Loucy (cell line): ENCODE results near the gene GDF2.

Source experiments
- H2AFZ ChIP-seq: fragments of 200-600 bp; sonication (generic); 2 replicates; pipeline ENCODE4 v1.6.0; 2016; ENCODE audit warnings: antibody characterized with exemption, mild to moderate bottlenecking, low read length, moderate library complexity
- H3F3A ChIP-seq: fragments of 200-600 bp; 2 replicates; pipeline ENCODE4 v1.6.0; 2016; ENCODE audit warnings: antibody characterized with exemption, low read depth, mild to moderate bottlenecking
- H3K27me3 ChIP-seq: fragments of 200-600 bp; sonication (generic); 2 replicates; pipeline ENCODE4 v1.6.1; 2014; ENCODE audit warnings: low read length, mild to moderate bottlenecking; ENCODE audit not compliant: insufficient read depth, poor library complexity, severe bottlenecking
- H3K36me3 ChIP-seq: fragments of 200-600 bp; sonication (generic); 2 replicates; pipeline ENCODE4 v1.6.1; 2016; ENCODE audit warnings: low read length; ENCODE audit not compliant: insufficient read depth
- H3K4me1 ChIP-seq: fragments of 200-600 bp; sonication (generic); 2 replicates; pipeline ENCODE4 v1.5.1; 2014; ENCODE audit warnings: low read length, mild to moderate bottlenecking; ENCODE audit not compliant: insufficient read depth, poor library complexity, severe bottlenecking
- H3K4me2 ChIP-seq: fragments of 200-600 bp; sonication (generic); 2 replicates; pipeline ENCODE4 v1.6.0; 2014; ENCODE audit warnings: antibody characterized with exemption, low read length, low read depth, mild to moderate bottlenecking; ENCODE audit not compliant: poor library complexity, severe bottlenecking
- H3K4me3 ChIP-seq: fragments of 200-600 bp; sonication (generic); 2 replicates; pipeline ENCODE4 v1.5.1; 2014; ENCODE audit warnings: low read length, mild to moderate bottlenecking, mixed read lengths; ENCODE audit not compliant: poor library complexity, severe bottlenecking
- H3K79me2 ChIP-seq: fragments of 200-600 bp; sonication (generic); 2 replicates; pipeline ENCODE4 v1.6.1; 2014; ENCODE audit warnings: low read length; ENCODE audit not compliant: insufficient read depth
- H3K9ac ChIP-seq: fragments of 200-600 bp; sonication (generic); 2 replicates; pipeline ENCODE4 v1.6.0; 2014; ENCODE audit warnings: mild to moderate bottlenecking, low read depth, low read length, moderate library complexity; ENCODE audit not compliant: poor library complexity, severe bottlenecking
- H3K9me2 ChIP-seq: fragments of 200-600 bp; sonication (generic); replicated peaks from 2 replicates; pipeline ENCODE4 v1.6.1; 2016; ENCODE audit warnings: low read depth, low read length, mixed read lengths
- H3K9me3 ChIP-seq: fragments of 200-600 bp; sonication (generic); 2 replicates; pipeline ENCODE4 v1.6.1; 2014; ENCODE audit warnings: mild to moderate bottlenecking, antibody characterized with exemption, low read length, low read depth; ENCODE audit not compliant: insufficient read depth
- H4K20me1 ChIP-seq: fragments of 200-600 bp; sonication (generic); 2 replicates; pipeline ENCODE4 v1.6.0; 2014; ENCODE audit warnings: antibody characterized with exemption, low read length, mild to moderate bottlenecking; ENCODE audit not compliant: insufficient read depth, poor library complexity, severe bottlenecking
- CTCF ChIP-seq: fragments of 200-600 bp; sonication (generic); conservative IDR thresholded peaks from 2 replicates; pipeline ENCODE4 v1.5.1; 2014; ENCODE audit warnings: mild to moderate bottlenecking, antibody characterized with exemption, low read length
- EZH2phosphoT487 ChIP-seq: fragments of 200-600 bp; IDR thresholded peaks from 2 replicates; pipeline ENCODE4 v1.6.1; 2018; ENCODE audit warnings: antibody characterized with exemption, mild to moderate bottlenecking, moderate library complexity, borderline replicate concordance

The GDF2 gene

GRCh38 chr10:47366181-47366631, 44.0 kb downstream of the GDF2 start:
- Histone ChIP-seq H3K4me1 (no peaks in the 10 kb centered on the region), H3K9me3 (no peaks in the 10 kb centered on the region), H4K20me1 (no peaks in the 10 kb centered on the region), H3F3A (no peaks in the 10 kb centered on the region), H3K27me3 (no peaks in the 10 kb centered on the region), H3K4me3 (no peak overlapping the region), H2AFZ (no peak overlapping the region), H3K36me3 (no peaks in the 10 kb centered on the region), H3K79me2 (no peaks in the 10 kb centered on the region), H3K4me2 (no peak overlapping the region), H3K9ac (no peak overlapping the region), H3K9me2 (no peaks in the 10 kb centered on the region)
- TF ChIP-seq EZH2phosphoT487 (no peak), CTCF (no peak)

DNA sequence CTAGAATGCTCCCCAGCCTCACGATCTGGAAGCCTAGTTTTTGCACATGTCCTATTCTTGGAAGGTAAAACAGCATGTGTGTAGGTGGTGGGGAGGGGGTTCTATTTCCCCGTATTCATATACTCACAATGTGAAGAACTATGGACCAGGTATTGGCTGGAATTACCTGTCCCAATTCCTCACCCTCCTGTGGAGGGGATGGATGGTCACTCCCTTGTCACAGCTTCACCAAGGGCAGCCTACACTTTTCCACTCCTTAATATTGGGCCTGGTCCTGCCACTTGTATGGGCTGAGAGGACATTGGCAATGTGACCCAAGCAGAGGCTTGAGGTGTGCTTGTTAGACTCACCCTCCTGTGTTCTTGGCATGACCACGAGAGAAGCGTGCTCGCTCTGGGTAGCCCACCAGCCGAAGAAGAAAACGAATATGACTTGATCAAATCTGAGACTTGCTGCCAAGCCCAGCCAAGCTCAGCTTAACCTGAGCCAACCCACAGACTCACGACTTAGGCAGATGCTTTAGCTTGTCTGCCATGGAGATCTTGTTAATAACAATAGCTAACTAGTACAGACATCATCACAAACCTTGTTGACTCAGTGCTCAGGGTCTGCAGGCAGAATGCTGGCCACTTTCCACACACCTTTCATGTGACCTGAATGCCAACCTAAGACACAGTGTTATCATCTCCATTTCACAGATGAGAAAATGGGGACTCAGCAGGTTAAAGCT, 44.6 kb downstream of the GDF2 start:
- no peaks in the 10 kb centered on the region for H3K36me3 ChIP-seq
- no peak overlapping the region for H3K9ac ChIP-seq
- H3K4me1 ChIP-seq: no peaks in the 10 kb centered on the region
- H3K4me2 ChIP-seq: no peak overlapping the region
- no peaks in the 10 kb centered on the region for H3K79me2 ChIP-seq
- no peaks in the 10 kb centered on the region for H3F3A ChIP-seq
- H4K20me1 ChIP-seq: no peaks in the 10 kb centered on the region
- no peak overlapping the region for H3K4me3 ChIP-seq
- H3K27me3 ChIP-seq: no peaks in the 10 kb centered on the region
- H3K9me2 ChIP-seq: no peaks in the 10 kb centered on the region
- TF ChIP-seq EZH2phosphoT487 (no peak), CTCF (no peak)
- no peaks in the 10 kb centered on the region for H3K9me3 ChIP-seq
- no peak overlapping the region for H2AFZ ChIP-seq

- no peak for TF ChIP-seq CTCF
- TF ChIP-seq EZH2phosphoT487: no peak
These were observed 45.4 kb downstream of the GDF2 start for GRCh38 chr10:47367646-47368045.

More at GRCh38 chr10:47367646-47368045, 45.4 kb downstream of the GDF2 start:
- Histone ChIP-seq H3K9me3 (no peaks in the 10 kb centered on the region), H3K36me3 (no peaks in the 10 kb centered on the region), H2AFZ (no peak overlapping the region), H3F3A (no peaks in the 10 kb centered on the region), H3K4me1 (no peaks in the 10 kb centered on the region), H3K79me2 (no peaks in the 10 kb centered on the region), H3K4me3 (no peak overlapping the region), H3K4me2 (no peak overlapping the region), H3K27me3 (no peaks in the 10 kb centered on the region), H3K9me2 (no peaks in the 10 kb centered on the region), H4K20me1 (no peaks in the 10 kb centered on the region), H3K9ac (no peak overlapping the region)
